K562 (cell line): ENCODE results near the gene PLEKHG1. TPM values are rescaled to one million over a fixed set of nuclear protein-coding genes. Genes with fewer than 3 reads are reported as not detected.

ENCODE experiments used
- ATAC-seq: fragments of 200-7000 bp; cut with Tn5 transposase; 3 replicates; pipeline ENCODE4 v1.9.1; 2020; ENCODE audit warnings: moderate library complexity
- BruUV-seq: library from RNA; stranded (reverse); fragments of 400-500 nt; replicated peaks from 2 replicates; lab custom pipeline; 2021; lab: Mats Ljungman, UMichigan
- CTCF ChIA-PET: fragments of 300-600 bp; formaldehyde crosslinking; extraction: SDS; loops from one replicate; lab custom pipeline; 2021; ENCODE audit warnings: low intra/inter-chr PET ratio; lab: Yijun Ruan, JAX
- POLR2A ChIA-PET: fragments of 300-600, 350-650 bp; sonication (Branson Sonifier 250); formaldehyde crosslinking; extraction: SDS; loops from one replicate; lab custom pipeline; 2021; ENCODE audit warnings: antibody characterized with exemption, inconsistent platforms; lab: Yijun Ruan, JAX
- DNase-seq, 4 experiments: peaks; one replicate each; pipeline versions ENCODE4 v3.0.0 to v3.0.0-alpha.2; 2011 to 2018; ENCODE audit warnings: low spot score in 3 of 4, mixed read lengths in 3 of 4; ENCODE audit errors: extremely low read depth in 1 of 4
- FAIRE-seq: peaks from 2 replicates; lab custom pipeline; 2011; peaks lifted over from hg19 to GRCh38; lab: Jason Lieb, UNC
- H2AFZ ChIP-seq: 2 replicates; pipeline ENCODE4 v1.6.0; 2011; ENCODE audit warnings: low read depth, low read length, control low read depth, inconsistent platforms
- H3K27ac ChIP-seq: fragments of 200-600 bp; 3 replicates; pipeline ENCODE4 v1.8.0; 2011; ENCODE audit warnings: low read depth, mild to moderate bottlenecking, control low read depth, inconsistent platforms, low read length, moderate library complexity, mixed read lengths; ENCODE audit errors: extremely low read depth
- H3K27me3 ChIP-seq, 2 experiments: fragments of 300-600 bp in 1 of 2; 2 replicates in 1 of 2; 3 replicates in 1 of 2; pipeline versions ENCODE4 v1.6.0 to v1.8.0; 2011; ENCODE audit warnings: inconsistent platforms in 2 of 2, low read length in 2 of 2, mild to moderate bottlenecking in 1 of 2, mixed read lengths in 1 of 2, moderate library complexity in 1 of 2; ENCODE audit not compliant: control insufficient read depth in 2 of 2, insufficient read depth in 2 of 2
- H3K36me3 ChIP-seq: fragments of 300-600 bp; 3 replicates; pipeline ENCODE4 v1.8.0; 2011; ENCODE audit warnings: mild to moderate bottlenecking, low read length, inconsistent platforms; ENCODE audit not compliant: control insufficient read depth, insufficient read depth
- H3K4me1 ChIP-seq, 2 experiments: fragments of 200-600 bp in 1 of 2; replicated peaks in 1 of 2; 2 replicates in 1 of 2; 3 replicates in 1 of 2; pipeline versions ENCODE4 v1.5.1 to v1.8.0; 2011; ENCODE audit warnings: inconsistent platforms in 2 of 2, low read length in 2 of 2, mild to moderate bottlenecking in 1 of 2, mixed read lengths in 1 of 2, moderate library complexity in 1 of 2; ENCODE audit not compliant: control insufficient read depth in 2 of 2, insufficient read depth in 2 of 2
- H3K4me2 ChIP-seq: 2 replicates; pipeline ENCODE4 v1.6.1; 2011; ENCODE audit warnings: low read length, control low read depth, inconsistent platforms, mixed read lengths; ENCODE audit not compliant: insufficient read depth
- H3K4me3 ChIP-seq: fragments of 200-600 bp; sonication (generic), shearing (Covaris generic); 2 replicates; pipeline ENCODE4 v1.5.1; 2016; ENCODE audit warnings: control low read depth, inconsistent platforms
- H3K79me2 ChIP-seq: fragments of 200-600 bp; 3 replicates; pipeline ENCODE4 v1.8.0; 2011; ENCODE audit warnings: low read length, inconsistent platforms; ENCODE audit not compliant: control insufficient read depth, insufficient read depth
- H3K9ac ChIP-seq, 2 experiments: 2 replicates each; pipeline versions ENCODE4 v1.6.0 to v1.6.1; 2011; ENCODE audit warnings: low read depth in 2 of 2, low read length in 2 of 2, control low read depth in 1 of 2, inconsistent platforms in 1 of 2, mild to moderate bottlenecking in 1 of 2, mixed read lengths in 1 of 2; ENCODE audit not compliant: insufficient read depth in 1 of 2
- H3K9me1 ChIP-seq: one replicate; pipeline ENCODE4 v1.6.0; 2011; ENCODE audit warnings: inconsistent platforms, mild to moderate bottlenecking, low read length, moderate library complexity; ENCODE audit not compliant: control insufficient read depth, insufficient read depth
- H3K9me3 ChIP-seq: replicated peaks from 2 replicates; pipeline ENCODE4 v1.5.1; 2011; ENCODE audit warnings: low read depth, low read length, inconsistent platforms; ENCODE audit not compliant: control insufficient read depth, insufficient read depth
- H4K20me1 ChIP-seq: replicated peaks from 2 replicates; pipeline ENCODE4 v1.6.1; 2011; ENCODE audit warnings: low read length, inconsistent platforms, mixed read lengths; ENCODE audit not compliant: control insufficient read depth, insufficient read depth
- ATF1 ChIP-seq, 2 experiments: fragments of 450-650 bp in 1 of 2; IDR thresholded peaks; 2 replicates each; pipeline ENCODE4 v1.6.1; 2016; ENCODE audit warnings: missing compliant biosample characterization in 1 of 2, missing genetic modification characterization in 1 of 2
- POLR3A ChIP-seq: IDR thresholded peaks from 2 replicates; pipeline ENCODE4 v1.6.1; 2011; ENCODE audit warnings: borderline replicate concordance, mild to moderate bottlenecking, moderate library complexity; ENCODE audit not compliant: insufficient read length, insufficient read depth; ENCODE audit errors: extremely low read depth
- SMC3 ChIP-seq: conservative IDR thresholded peaks from 2 replicates; pipeline ENCODE4 v1.6.1; 2011; ENCODE audit warnings: low read depth, low read length, improper control_type of control experiment; ENCODE audit not compliant: insufficient read depth
- TBL1XR1 ChIP-seq, 2 experiments: IDR thresholded peaks; 2 replicates each; pipeline ENCODE4 v1.6.1; 2012; ENCODE audit warnings: improper control_type of control experiment in 2 of 2, low read length in 2 of 2, mild to moderate bottlenecking in 1 of 2
- U2AF1 ChIP-seq: fragments of 200-400 bp; formaldehyde crosslinking; optimal IDR thresholded peaks from 2 replicates; pipeline ENCODE3; 2017; ENCODE audit warnings: mild to moderate bottlenecking, low read depth, low read length, moderate library complexity
- UBTF ChIP-seq, 2 experiments: IDR thresholded peaks; 2 replicates each; pipeline ENCODE4 v1.6.1; 2012; ENCODE audit warnings: improper control_type of control experiment in 2 of 2, low read depth in 2 of 2, low read length in 2 of 2, borderline replicate concordance in 1 of 2
- ZNF124 ChIP-seq: sonication (generic); formaldehyde crosslinking; IDR thresholded peaks from 2 replicates; pipeline ENCODE4 v1.8.1; 2022; ENCODE audit warnings: missing genetic modification reagents
- ZNF3 ChIP-seq: fragments of 250-450 bp; sonication (Bioruptor Pico); IDR thresholded peaks from 2 replicates; pipeline ENCODE4 v1.5.0; 2021; ENCODE audit warnings: mild to moderate bottlenecking, moderate library complexity
- WGBS: fragments of 100-300 bp; shearing (Covaris generic); methylation state at CpG from one replicate; pipeline ENCODE4 v1.1.6; 2016; ENCODE audit warnings: low coverage, mixed read lengths; ENCODE audit not compliant: insufficient coverage; ENCODE audit errors: missing lambda C conversion rate; 5-methylcytosine and 5-hydroxymethylcytosine counted together
- in situ Hi-C: fragments of 300-500 bp; cut with MboI; formaldehyde crosslinking; loops from 4 replicates; pipeline ENCODE4 v1.15.0; 2018; ENCODE audit warnings: inconsistent platforms, mixed read lengths
- intact Hi-C: fragments of 100-400 bp; cut with micrococcal nuclease; formaldehyde crosslinking; loops from 2 replicates; pipeline ENCODE4 v1.14.2; 2022
- polyA plus RNA-seq, 8 experiments: library from polyadenylated mRNA; depleted of rRNA in 4 of 8; stranded (reverse) in 5 of 8; unstranded in 3 of 8; fragments of >200 nt; fragmentation: Nextera tagmentation in 2 of 8; fragmentation: Illumina TruSeq in 1 of 8; extraction: Ambion mirVana in 2 of 8; extraction: Trizol in 1 of 8; gene quantifications; 2 replicates each; pipeline versions ENCODE4 v1.2.1 to v1.2.3, GENCODE V29; 2011 to 2014; ENCODE audit warnings: inconsistent platforms in 1 of 8, missing spikeins in 1 of 8
- total RNA-seq, 7 experiments: library from RNA; depleted of rRNA in 6 of 7; stranded (reverse); fragments of >200 nt in 6 of 7; fragmentation: Illumina TruSeq in 2 of 7; extraction: Trizol in 2 of 7; gene quantifications; 2 replicates each; pipeline versions ENCODE4 v1.2.1 to v1.2.3, GENCODE V29; 2011 to 2021; ENCODE audit warnings: low replicate concordance in 1 of 7

The PLEKHG1 gene
- total and polyA plus RNA-seq, 9 of the 15 experiments (the other 6 are each of a cell fraction or from before 2014, with no cell fraction given) = 0.03 to 0.16 (median 0.03) TPM; not detected in 6

- TF ChIP-seq TBL1XR1 (IDR thresholded peaks at IDR 0.05; ENCODE audit: low read length in 2 of 2) = no peak
- TF ChIP-seq POLR3A = no peak
- TF ChIP-seq UBTF (IDR thresholded peaks at IDR 0.05; ENCODE audit: borderline replicate concordance in 1 of 2, low read depth in 2 of 2, low read length in 2 of 2) = no peak
- TF ChIP-seq ZNF3 = no peak
Measured at GRCh38 chr6:150610584-150610983, 10.9 kb downstream of the PLEKHG1 start (continued).

DNA sequence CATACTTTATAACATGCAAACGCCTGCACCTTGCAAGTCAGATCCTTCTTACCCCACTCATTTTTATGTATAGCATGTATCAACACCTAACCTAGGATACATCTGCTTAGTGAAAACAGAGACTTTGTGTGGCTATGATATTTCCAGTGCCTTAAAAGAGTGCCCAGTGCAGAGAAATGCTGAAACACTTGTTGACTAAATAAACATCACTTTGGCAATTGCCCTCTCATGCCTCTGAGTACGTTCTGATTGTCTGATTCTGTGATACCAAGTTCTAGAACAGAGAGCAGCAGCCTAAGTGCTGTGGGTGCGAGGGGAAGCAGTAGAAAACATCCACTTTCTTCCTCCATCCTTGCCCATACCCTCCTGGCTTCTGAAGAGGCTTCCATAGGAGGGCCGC is 13.6 kb downstream of the PLEKHG1 start:
- Histone ChIP-seq H3K9ac (no peak overlapping the region), H3K9me3 (no peaks in the 10 kb centered on the region), H3K36me3 (no peaks in the 10 kb centered on the region), H3K4me1 (no peaks in the 10 kb centered on the region), H3K27me3 (peaks cover 23 to 36% of the 10 kb centered on the region in 2 experiments), H2AFZ (no peak overlapping the region), H3K79me2 (no peaks in the 10 kb centered on the region), H3K4me2 (no peak overlapping the region), H3K4me3 (no peak overlapping the region), H4K20me1 (no peaks in the 10 kb centered on the region), H3K9me1 (no peaks in the 10 kb centered on the region)
- in situ Hi-C loops = no loop called here
- DNase-seq = no peak
- BruUV-seq = no TSS peak
- POLR2A ChIA-PET = no interaction called here
- intact Hi-C loops = no loop called here
- CTCF ChIA-PET = no interaction called here
- TF ChIP-seq U2AF1 (no peak), ZNF124 (no peak), ATF1 (CRISPR knock-in tag; IDR thresholded peaks at IDR 0.05) (no peak), ATF1 (tag; IDR thresholded peaks at IDR 0.05) (no peak), SMC3 (no peak)
- TF ChIP-seq, all 486 proteins: peak for 0
- FAIRE-seq = no peak
- ATAC-seq = no peak
- H3K27ac ChIP-seq = no peak overlapping the region
- WGBS = 1% methylated on average over 4 of the region's 4 CpGs
